K562 (cell line): ENCODE data around the gene PLK5. TPM values are rescaled to one million over a fixed set of nuclear protein-coding genes. Genes with fewer than 3 reads are reported as not detected.

ENCODE experiments used
- ATAC-seq: fragments of 200-7000 bp; cut with Tn5 transposase; 3 replicates; pipeline ENCODE4 v1.9.1; 2020; ENCODE audit warnings: moderate library complexity
- BruUV-seq: library from RNA; stranded (reverse); fragments of 400-500 nt; replicated peaks from 2 replicates; lab custom pipeline; 2021; lab: Mats Ljungman, UMichigan
- CTCF ChIA-PET: fragments of 300-600 bp; formaldehyde crosslinking; extraction: SDS; loops from one replicate; lab custom pipeline; 2021; ENCODE audit warnings: low intra/inter-chr PET ratio; lab: Yijun Ruan, JAX
- POLR2A ChIA-PET: fragments of 300-600, 350-650 bp; sonication (Branson Sonifier 250); formaldehyde crosslinking; extraction: SDS; loops from one replicate; lab custom pipeline; 2021; ENCODE audit warnings: antibody characterized with exemption, inconsistent platforms; lab: Yijun Ruan, JAX
- DNase-seq, 4 experiments: peaks; one replicate each; pipeline versions ENCODE4 v3.0.0 to v3.0.0-alpha.2; 2011 to 2018; ENCODE audit warnings: low spot score in 3 of 4, mixed read lengths in 3 of 4; ENCODE audit errors: extremely low read depth in 1 of 4
- FAIRE-seq: peaks from 2 replicates; lab custom pipeline; 2011; peaks lifted over from hg19 to GRCh38; lab: Jason Lieb, UNC
- H2AFZ ChIP-seq: 2 replicates; pipeline ENCODE4 v1.6.0; 2011; ENCODE audit warnings: low read depth, low read length, control low read depth, inconsistent platforms
- H3K27ac ChIP-seq: fragments of 200-600 bp; 3 replicates; pipeline ENCODE4 v1.8.0; 2011; ENCODE audit warnings: low read depth, mild to moderate bottlenecking, control low read depth, inconsistent platforms, low read length, moderate library complexity, mixed read lengths; ENCODE audit errors: extremely low read depth
- H3K27me3 ChIP-seq, 2 experiments: fragments of 300-600 bp in 1 of 2; 2 replicates in 1 of 2; 3 replicates in 1 of 2; pipeline versions ENCODE4 v1.6.0 to v1.8.0; 2011; ENCODE audit warnings: inconsistent platforms in 2 of 2, low read length in 2 of 2, mild to moderate bottlenecking in 1 of 2, mixed read lengths in 1 of 2, moderate library complexity in 1 of 2; ENCODE audit not compliant: control insufficient read depth in 2 of 2, insufficient read depth in 2 of 2
- H3K36me3 ChIP-seq: fragments of 300-600 bp; 3 replicates; pipeline ENCODE4 v1.8.0; 2011; ENCODE audit warnings: mild to moderate bottlenecking, low read length, inconsistent platforms; ENCODE audit not compliant: control insufficient read depth, insufficient read depth
- H3K4me1 ChIP-seq, 2 experiments: fragments of 200-600 bp in 1 of 2; replicated peaks in 1 of 2; 2 replicates in 1 of 2; 3 replicates in 1 of 2; pipeline versions ENCODE4 v1.5.1 to v1.8.0; 2011; ENCODE audit warnings: inconsistent platforms in 2 of 2, low read length in 2 of 2, mild to moderate bottlenecking in 1 of 2, mixed read lengths in 1 of 2, moderate library complexity in 1 of 2; ENCODE audit not compliant: control insufficient read depth in 2 of 2, insufficient read depth in 2 of 2
- H3K4me2 ChIP-seq: 2 replicates; pipeline ENCODE4 v1.6.1; 2011; ENCODE audit warnings: low read length, control low read depth, inconsistent platforms, mixed read lengths; ENCODE audit not compliant: insufficient read depth
- H3K4me3 ChIP-seq: fragments of 200-600 bp; sonication (generic), shearing (Covaris generic); 2 replicates; pipeline ENCODE4 v1.5.1; 2016; ENCODE audit warnings: control low read depth, inconsistent platforms
- H3K79me2 ChIP-seq: fragments of 200-600 bp; 3 replicates; pipeline ENCODE4 v1.8.0; 2011; ENCODE audit warnings: low read length, inconsistent platforms; ENCODE audit not compliant: control insufficient read depth, insufficient read depth
- H3K9ac ChIP-seq, 2 experiments: 2 replicates each; pipeline versions ENCODE4 v1.6.0 to v1.6.1; 2011; ENCODE audit warnings: low read depth in 2 of 2, low read length in 2 of 2, control low read depth in 1 of 2, inconsistent platforms in 1 of 2, mild to moderate bottlenecking in 1 of 2, mixed read lengths in 1 of 2; ENCODE audit not compliant: insufficient read depth in 1 of 2
- H3K9me1 ChIP-seq: one replicate; pipeline ENCODE4 v1.6.0; 2011; ENCODE audit warnings: inconsistent platforms, mild to moderate bottlenecking, low read length, moderate library complexity; ENCODE audit not compliant: control insufficient read depth, insufficient read depth
- H3K9me3 ChIP-seq: replicated peaks from 2 replicates; pipeline ENCODE4 v1.5.1; 2011; ENCODE audit warnings: low read depth, low read length, inconsistent platforms; ENCODE audit not compliant: control insufficient read depth, insufficient read depth
- H4K20me1 ChIP-seq: replicated peaks from 2 replicates; pipeline ENCODE4 v1.6.1; 2011; ENCODE audit warnings: low read length, inconsistent platforms, mixed read lengths; ENCODE audit not compliant: control insufficient read depth, insufficient read depth
- CCAR2 ChIP-seq: fragments of 200-400 bp; formaldehyde crosslinking; IDR thresholded peaks from 2 replicates; pipeline ENCODE4 v1.6.1; 2017; ENCODE audit warnings: mild to moderate bottlenecking, low read depth, low read length
- DDX20 ChIP-seq: fragments of 450-650 bp; IDR thresholded peaks from 2 replicates; pipeline ENCODE4 v1.6.1; 2016; ENCODE audit warnings: missing genetic modification characterization, low read depth, mild to moderate bottlenecking, missing compliant biosample characterization, moderate library complexity
- ELF2 ChIP-seq: fragments of 250-450 bp; sonication (Bioruptor Pico); IDR thresholded peaks from 2 replicates; pipeline ENCODE4 v1.5.0; 2021; ENCODE audit warnings: mild to moderate bottlenecking
- HCFC1 ChIP-seq: IDR thresholded peaks from 2 replicates; pipeline ENCODE4 v1.6.1; 2012; ENCODE audit warnings: low read depth, low read length, improper control_type of control experiment
- HMG20A ChIP-seq: fragments of 450-650 bp; formaldehyde crosslinking; conservative IDR thresholded peaks from 2 replicates; pipeline ENCODE4 v1.4.0; 2020; ENCODE audit warnings: mild to moderate bottlenecking, mixed read lengths
- IRF1 ChIP-seq: sonication (generic); formaldehyde crosslinking; IDR thresholded peaks from 2 replicates; pipeline ENCODE4 v1.8.0; 2022; ENCODE audit warnings: missing genetic modification reagents, mild to moderate bottlenecking, borderline replicate concordance
- NFYB ChIP-seq: IDR thresholded peaks from 2 replicates; pipeline ENCODE4 v1.6.1; 2011; ENCODE audit warnings: mild to moderate bottlenecking, moderate library complexity; ENCODE audit not compliant: insufficient read length; ENCODE audit errors: extremely low read depth
- SRSF1 ChIP-seq: fragments of 200-400 bp; formaldehyde crosslinking; IDR thresholded peaks from 2 replicates; pipeline ENCODE4 v1.6.1; 2017; ENCODE audit warnings: mild to moderate bottlenecking, low read depth, low read length, moderate library complexity
- TGIF2 ChIP-seq: sonication (generic); formaldehyde crosslinking; IDR thresholded peaks from 2 replicates; pipeline ENCODE4 v1.8.1; 2022; ENCODE audit warnings: mild to moderate bottlenecking, missing genetic modification reagents, moderate library complexity
- ZNF280A ChIP-seq: fragments of 450-650 bp; IDR thresholded peaks from 2 replicates; pipeline ENCODE4 v1.6.1; 2018; ENCODE audit warnings: mild to moderate bottlenecking, low read depth; ENCODE audit not compliant: partially characterized antibody
- ZNF512 ChIP-seq: IDR thresholded peaks from 2 replicates; pipeline ENCODE4 v1.6.1; 2016; ENCODE audit warnings: missing genetic modification characterization, missing compliant biosample characterization
- WGBS: fragments of 100-300 bp; shearing (Covaris generic); methylation state at CpG from one replicate; pipeline ENCODE4 v1.1.6; 2016; ENCODE audit warnings: low coverage, mixed read lengths; ENCODE audit not compliant: insufficient coverage; ENCODE audit errors: missing lambda C conversion rate; 5-methylcytosine and 5-hydroxymethylcytosine counted together
- in situ Hi-C: fragments of 300-500 bp; cut with MboI; formaldehyde crosslinking; loops from 4 replicates; pipeline ENCODE4 v1.15.0; 2018; ENCODE audit warnings: inconsistent platforms, mixed read lengths
- intact Hi-C: fragments of 100-400 bp; cut with micrococcal nuclease; formaldehyde crosslinking; loops from 2 replicates; pipeline ENCODE4 v1.14.2; 2022
- polyA plus RNA-seq, 8 experiments: library from polyadenylated mRNA; depleted of rRNA in 4 of 8; stranded (reverse) in 5 of 8; unstranded in 3 of 8; fragments of >200 nt; fragmentation: Nextera tagmentation in 2 of 8; fragmentation: Illumina TruSeq in 1 of 8; extraction: Ambion mirVana in 2 of 8; extraction: Trizol in 1 of 8; gene quantifications; 2 replicates each; pipeline versions ENCODE4 v1.2.1 to v1.2.3, GENCODE V29; 2011 to 2014; ENCODE audit warnings: inconsistent platforms in 1 of 8, missing spikeins in 1 of 8
- total RNA-seq, 7 experiments: library from RNA; depleted of rRNA in 6 of 7; stranded (reverse); fragments of >200 nt in 6 of 7; fragmentation: Illumina TruSeq in 2 of 7; extraction: Trizol in 2 of 7; gene quantifications; 2 replicates each; pipeline versions ENCODE4 v1.2.1 to v1.2.3, GENCODE V29; 2011 to 2021; ENCODE audit warnings: low replicate concordance in 1 of 7
- TF ChIP-seq, protein P1 (sequence below): fragments of 150-350 bp; IDR thresholded peaks from 2 replicates; pipeline ENCODE4 v1.6.1; 2014; ENCODE audit warnings: low read depth, mild to moderate bottlenecking, low read length, borderline replicate concordance

PLK5 gene
- total and polyA plus RNA-seq, 9 of the 15 experiments (the other 6 are each of a cell fraction or from before 2014, with no cell fraction given): 0.04 to 0.23 (median 0.11) TPM; not detected in 5

DNA sequence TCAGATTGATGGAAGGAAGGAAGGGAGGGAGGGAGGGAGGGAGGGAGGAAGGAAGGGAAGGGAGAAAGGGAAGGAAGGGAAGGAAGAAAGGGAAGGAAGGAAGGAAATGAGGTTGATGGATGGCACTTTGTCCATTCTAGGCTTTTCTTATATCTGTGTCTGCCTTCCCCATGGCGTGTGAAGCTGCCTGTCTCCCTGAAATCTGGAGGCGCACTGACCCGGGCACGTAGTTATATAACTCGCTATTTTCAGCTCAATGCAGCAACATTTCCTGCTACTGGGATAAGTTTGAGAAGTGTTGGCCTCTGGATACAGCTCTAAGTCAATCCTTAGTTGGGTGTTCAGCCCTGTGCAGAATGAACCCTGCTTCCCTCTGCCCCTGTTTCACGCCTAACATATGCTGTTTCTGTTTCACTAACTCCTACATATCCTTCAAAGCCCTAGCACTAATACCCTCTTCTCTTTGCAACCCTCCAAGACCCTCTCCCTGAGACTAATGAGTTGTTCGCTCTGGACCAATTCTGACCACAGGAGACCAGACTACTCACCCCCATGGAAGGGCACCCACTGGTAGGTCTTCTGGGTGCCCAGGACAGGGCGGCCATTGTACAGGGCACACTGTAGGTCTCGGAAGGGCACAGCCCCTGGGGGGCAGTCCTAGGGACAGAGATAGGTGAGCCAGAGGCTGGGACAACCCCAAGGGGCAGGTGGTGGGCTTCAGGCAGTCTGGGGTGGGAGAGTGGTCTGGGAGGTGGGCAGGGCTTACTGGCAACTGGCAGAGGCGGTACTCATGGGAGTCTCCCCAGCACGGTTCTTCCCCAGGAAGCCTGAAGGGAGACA lies 14.1 kb upstream of the PLK5 start (continued):
- TF ChIP-seq, protein P1, sequence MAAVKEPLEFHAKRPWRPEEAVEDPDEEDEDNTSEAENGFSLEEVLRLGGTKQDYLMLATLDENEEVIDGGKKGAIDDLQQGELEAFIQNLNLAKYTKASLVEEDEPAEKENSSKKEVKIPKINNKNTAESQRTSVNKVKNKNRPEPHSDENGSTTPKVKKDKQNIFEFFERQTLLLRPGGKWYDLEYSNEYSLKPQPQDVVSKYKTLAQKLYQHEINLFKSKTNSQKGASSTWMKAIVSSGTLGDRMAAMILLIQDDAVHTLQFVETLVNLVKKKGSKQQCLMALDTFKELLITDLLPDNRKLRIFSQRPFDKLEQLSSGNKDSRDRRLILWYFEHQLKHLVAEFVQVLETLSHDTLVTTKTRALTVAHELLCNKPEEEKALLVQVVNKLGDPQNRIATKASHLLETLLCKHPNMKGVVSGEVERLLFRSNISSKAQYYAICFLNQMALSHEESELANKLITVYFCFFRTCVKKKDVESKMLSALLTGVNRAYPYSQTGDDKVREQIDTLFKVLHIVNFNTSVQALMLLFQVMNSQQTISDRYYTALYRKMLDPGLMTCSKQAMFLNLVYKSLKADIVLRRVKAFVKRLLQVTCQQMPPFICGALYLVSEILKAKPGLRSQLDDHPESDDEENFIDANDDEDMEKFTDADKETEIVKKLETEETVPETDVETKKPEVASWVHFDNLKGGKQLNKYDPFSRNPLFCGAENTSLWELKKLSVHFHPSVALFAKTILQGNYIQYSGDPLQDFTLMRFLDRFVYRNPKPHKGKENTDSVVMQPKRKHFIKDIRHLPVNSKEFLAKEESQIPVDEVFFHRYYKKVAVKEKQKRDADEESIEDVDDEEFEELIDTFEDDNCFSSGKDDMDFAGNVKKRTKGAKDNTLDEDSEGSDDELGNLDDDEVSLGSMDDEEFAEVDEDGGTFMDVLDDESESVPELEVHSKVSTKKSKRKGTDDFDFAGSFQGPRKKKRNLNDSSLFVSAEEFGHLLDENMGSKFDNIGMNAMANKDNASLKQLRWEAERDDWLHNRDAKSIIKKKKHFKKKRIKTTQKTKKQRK: no peak
- no peak for TF ChIP-seq NFYB
- no peak for TF ChIP-seq HCFC1

DNA sequence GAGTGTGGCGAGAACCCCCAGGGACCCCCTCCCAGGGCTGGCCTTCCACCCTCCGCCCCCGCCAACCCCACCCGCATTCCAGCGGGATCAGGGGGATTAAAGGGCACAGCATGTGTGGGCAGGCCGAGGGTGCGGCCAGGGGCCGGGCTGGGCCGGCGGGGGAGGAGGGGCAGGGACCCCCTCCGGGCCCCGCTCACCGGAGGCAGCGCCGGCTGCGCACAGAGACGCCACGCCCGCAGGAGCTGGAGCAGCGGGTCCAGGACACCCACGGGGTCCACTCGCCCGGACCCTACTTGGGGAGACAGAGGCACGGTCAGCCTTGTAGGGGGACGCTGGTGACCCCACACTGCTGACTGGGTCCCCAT lies 13.5 kb upstream of the PLK5 start:
- H3K27me3 ChIP-seq: no peaks in the 10 kb centered on the region
- no peak overlapping the region for H3K27ac ChIP-seq
- H3K36me3 ChIP-seq: peaks cover 11% of the 10 kb centered on the region; the same call in 2 of the 3 replicates
- peak overlapping the region in 1 of 2 experiments; percentile 61; a peak in 1 of 4 replicates for H3K9ac ChIP-seq
- H3K9me3 ChIP-seq: no peaks in the 10 kb centered on the region
- H3K4me2 ChIP-seq: no peak overlapping the region
- ChIA-PET POLR2A (no interaction called here), CTCF (no interaction called here)
- H3K4me1 ChIP-seq: peaks cover 12 to 70% of the 10 kb centered on the region in 2 experiments
- H2AFZ ChIP-seq: no peak overlapping the region
- FAIRE-seq (no peak), ATAC-seq (no peak), DNase-seq (no peak)
- H4K20me1 ChIP-seq: no peaks in the 10 kb centered on the region
- no peak overlapping the region for H3K4me3 ChIP-seq
- WGBS: 100% methylated on average over 3 of the region's 25 CpGs
- intact Hi-C loops: loop anchor here (5.0 kb wide), 1 partner anchor 53 kb away; no protein-coding TSS in a partner anchor
- no TSS peak for BruUV-seq
- peaks cover 11% of the 10 kb centered on the region; the same call in 2 of the 3 replicates for H3K79me2 ChIP-seq
- in situ Hi-C loops: no loop called here
- no peaks in the 10 kb centered on the region for H3K9me1 ChIP-seq
- no peak for TF ChIP-seq ZNF280A
- TF ChIP-seq DDX20 (tag): no peak
- TF ChIP-seq CCAR2: no peak
- no peak for TF ChIP-seq IRF1
- no peak for TF ChIP-seq ZNF512 (tag)
- no peak for TF ChIP-seq SRSF1
- TF ChIP-seq HMG20A (CRISPR knock-in tag): no peak
- no peak for TF ChIP-seq ELF2 (CRISPR knock-in tag)
- TF ChIP-seq TGIF2 (CRISPR knock-in tag): no peak
